ENCODE data around the gene INSIG1.

Gene INSIG1

DNA sequence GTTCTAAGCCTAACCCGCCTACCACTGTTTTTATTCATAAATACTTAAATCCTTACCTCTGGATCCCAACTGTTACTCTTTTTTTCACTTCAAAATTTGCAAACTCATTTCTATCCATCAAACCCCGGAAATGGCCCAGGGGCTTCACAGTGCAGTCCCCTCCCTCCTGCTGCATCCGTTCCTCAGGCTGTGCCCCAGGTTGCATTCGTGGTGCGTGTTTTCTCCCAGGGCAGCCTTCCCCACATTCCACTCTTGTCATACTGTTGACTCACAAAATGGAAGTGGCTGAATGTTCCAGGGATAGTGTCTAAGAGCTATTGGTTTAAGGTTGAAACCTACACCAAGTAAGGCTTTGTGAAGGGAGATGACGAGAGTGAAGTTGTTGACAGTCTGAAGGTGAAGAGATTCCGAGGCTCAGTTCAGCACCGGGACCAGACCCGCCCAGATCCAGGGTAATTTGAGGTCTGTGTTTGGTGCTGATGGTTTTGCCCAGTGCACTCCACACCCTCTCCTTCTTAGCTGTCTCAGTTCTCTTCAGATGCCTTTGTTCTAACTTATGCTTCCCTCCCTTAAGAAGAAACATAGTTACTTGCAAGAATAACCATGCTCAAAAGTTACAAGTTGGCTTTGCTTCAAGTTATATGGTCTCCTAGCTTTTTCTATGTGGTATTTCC lies 7.7 kb downstream of the INSIG1 start:
- no peak for DNase-seq

DNA sequence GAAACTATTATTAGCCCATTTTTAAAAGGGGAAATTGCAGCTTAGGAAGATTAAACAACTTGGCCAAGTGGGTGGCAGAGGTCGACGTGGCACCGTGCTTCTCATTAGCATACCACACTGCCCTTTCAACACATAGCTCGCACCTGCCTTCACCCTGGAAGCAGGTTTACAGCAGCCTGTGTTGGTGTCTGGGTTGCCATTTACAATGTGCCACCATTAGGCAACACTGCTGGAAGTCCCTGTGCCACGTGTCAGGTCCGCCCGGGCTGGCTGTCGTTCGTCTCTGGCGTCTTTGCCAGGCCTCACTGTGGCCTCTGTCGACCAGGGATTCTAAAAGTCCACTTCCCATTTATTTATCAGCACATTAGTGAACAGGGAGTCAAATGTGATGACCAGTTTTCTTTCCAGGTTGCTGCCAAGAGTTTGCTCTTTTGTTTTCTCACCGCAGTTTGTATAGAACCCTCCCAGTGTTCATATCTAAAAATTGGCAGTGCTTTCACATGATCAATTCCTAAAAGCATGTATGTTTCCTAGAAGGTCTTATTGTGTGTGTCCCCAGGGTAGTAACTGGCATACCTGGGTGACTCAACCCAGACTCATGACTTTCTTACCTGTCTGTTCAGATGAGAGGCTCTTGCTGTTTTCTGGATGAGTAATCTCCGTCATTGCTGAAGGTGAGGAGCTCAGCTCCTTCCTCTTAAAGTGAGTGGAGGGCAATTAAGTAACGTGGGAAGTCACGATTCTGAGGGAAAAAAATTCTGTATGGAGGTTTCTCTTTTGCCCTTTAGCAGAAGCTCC lies 9.2 kb downstream of the INSIG1 start:
- DNase-seq = no peak

DNA sequence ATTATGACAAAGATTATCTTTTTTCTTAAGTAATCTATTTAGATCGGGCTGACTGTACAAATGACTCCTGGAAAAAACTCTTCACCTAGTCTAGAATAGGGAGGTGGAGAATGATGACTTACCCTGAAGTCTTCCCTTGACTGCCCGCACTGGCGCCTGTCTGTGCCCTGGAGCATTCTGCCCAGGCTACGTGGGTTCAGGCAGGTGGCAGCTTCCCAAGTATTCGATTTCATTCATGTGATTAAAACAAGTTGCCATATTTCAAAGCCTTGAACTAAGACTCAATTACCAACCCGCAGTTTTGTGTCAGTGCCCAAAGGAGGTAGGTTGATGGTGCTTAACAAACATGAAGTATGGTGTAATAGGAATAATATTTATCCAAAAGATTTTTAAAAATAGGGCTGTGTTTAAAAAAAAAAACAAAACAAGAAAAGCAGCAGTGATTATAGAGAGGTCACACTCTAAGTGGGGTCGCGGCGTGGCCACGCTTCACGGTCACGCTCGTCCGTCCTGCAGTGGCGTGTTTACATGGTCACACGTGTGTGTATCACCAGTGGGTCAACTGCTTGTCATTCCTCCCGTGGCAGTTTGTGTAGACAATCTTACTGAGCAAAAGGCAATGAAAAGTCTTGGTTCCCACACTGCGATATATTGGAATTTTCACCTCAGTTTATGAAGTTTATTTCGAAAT lies 10.8 kb downstream of the INSIG1 start:
- DNase-seq = no peak

DNA sequence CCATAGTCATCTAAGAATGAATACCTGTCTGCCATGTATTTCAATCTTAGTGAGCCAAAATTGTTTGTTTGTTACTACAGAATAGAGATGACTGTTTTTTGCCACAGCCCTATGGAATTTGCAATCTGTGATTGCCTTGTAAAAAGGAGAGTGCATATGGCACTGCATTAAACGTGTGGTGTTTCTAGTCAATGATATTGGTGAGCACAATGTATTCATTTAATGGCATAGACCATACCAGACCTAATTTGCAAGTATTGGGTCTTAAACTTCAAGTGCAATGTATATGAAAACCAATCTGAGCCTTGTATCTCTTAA lies 11.3 kb downstream of the INSIG1 start:
- DNase-seq = no peak

DNA sequence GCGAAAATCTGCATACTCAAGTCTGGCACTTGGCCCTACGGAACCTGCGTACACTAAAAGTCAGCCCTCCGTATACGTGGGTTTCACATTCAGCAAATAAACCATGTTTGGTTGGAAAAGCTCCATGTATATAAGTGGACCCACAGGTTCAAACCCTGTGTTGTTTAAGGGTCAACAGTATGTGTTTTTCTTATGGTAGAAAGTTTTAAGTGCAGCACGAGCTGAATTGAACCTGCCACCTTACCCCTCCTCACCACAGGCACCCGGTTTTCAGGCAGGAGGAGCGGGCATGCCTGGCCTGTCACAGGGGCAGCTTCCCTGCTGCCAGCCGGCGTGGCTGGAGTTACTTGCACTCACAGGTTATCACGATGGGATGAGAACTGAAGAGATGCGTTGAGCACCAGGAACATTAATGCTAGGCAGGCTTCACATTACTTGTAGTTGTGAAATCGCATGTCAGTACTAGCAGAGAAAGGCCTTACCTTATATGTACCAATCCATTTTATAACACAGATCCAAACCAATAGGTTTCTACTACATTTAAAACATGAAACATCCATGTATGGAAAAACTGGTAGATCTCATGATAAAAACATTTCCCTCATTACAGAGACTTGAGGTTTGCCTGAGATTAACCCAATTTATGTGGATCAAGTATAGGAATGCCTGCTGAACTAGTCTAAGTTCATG lies 12.9 kb downstream of the INSIG1 start:
- DNase-seq = no peak

- DNase-seq = no peak
Observed at GRCh38 chr7:155311826-155312537, 14.3 kb downstream of the INSIG1 start.

GRCh38 chr7:155312633-155313032 lies 15.0 kb downstream of the INSIG1 start:
- DNase-seq = no peak

- no peak for DNase-seq
Observed at GRCh38 chr7:155313096-155313495, 15.4 kb downstream of the INSIG1 start.

DNA sequence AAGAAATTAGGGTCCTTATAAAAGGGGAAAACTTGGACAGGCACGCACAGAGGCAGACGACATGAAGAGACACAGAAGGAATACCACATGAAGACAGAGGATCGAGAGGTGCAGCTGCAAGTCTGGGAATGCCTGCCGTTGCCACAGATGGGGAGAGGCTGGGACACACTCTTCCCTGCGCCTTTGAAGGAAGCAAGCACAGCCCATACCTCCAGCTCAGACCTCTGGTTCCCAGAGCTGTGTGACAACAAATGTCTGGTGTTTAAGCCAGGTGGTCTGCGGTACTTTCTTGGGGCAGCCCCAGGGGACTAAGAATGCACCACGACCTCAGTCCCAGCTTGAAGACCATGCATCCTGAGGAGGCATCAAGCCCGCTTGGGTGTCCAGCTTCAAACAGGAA lies 18.3 kb downstream of the INSIG1 start:
- no peak for DNase-seq

- no peak for DNase-seq
Observed at GRCh38 chr7:155316427-155317113, 18.9 kb downstream of the INSIG1 start.

- no peak for DNase-seq
Observed at GRCh38 chr7:155317114-155317434, 19.4 kb downstream of the INSIG1 start.

GRCh38 chr7:155318245-155318644 lies 20.6 kb downstream of the INSIG1 start:
- no peak for DNase-seq

DNA sequence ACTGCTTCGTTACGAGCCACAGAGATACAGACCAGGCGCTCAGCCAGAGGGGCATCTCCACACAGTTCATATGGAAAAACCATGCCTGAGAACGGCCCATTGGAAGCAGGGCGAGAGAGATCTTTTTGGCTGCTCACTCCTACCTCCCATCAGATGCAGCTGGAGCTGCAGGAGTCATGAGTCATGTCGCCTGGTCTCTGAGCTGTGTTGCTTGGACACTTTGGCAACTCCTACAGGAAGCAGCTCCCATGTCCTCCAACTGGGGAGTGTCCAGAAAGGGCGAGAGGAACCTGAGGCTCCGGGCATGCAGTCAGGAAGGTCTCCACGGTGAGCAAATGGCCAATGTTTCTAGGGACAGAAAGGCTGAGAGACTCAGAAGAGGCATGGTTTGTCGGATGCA lies 24.9 kb downstream of the INSIG1 start:
- no peak for DNase-seq

DNA sequence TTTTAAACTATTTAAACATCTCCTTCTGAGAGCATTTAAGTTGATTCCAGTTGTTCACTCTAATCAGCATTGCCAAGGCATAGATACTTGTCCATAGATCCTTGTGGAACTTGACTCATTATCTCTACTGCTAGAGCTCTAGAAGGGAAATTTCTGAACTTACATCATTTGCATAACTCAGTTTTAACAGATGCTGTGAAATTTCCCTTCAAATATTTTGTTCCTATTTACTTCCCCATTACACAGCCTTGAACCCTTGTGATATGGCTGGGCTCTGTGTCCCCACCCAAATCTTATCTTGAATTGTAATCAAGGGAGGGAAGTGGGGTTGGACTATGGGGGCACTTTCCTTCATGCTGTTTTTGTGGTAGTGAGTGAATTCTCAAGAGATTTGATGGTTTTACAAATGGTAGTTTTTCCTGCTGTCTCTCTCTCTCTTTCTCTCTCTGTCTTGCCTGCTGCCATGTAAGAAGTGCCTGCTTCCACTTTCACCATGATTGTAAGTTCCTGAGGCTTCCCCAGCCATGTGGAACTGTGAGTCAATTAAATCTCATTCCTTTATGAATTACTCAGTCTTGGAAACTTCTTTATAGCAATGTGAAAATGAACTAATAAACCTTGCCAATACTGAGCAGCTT lies 25.4 kb downstream of the INSIG1 start:
- DNase-seq = no peak

- DNase-seq = peak; percentile 67
Observed at GRCh38 chr7:155324012-155324917, 26.6 kb downstream of the INSIG1 start.

DNA sequence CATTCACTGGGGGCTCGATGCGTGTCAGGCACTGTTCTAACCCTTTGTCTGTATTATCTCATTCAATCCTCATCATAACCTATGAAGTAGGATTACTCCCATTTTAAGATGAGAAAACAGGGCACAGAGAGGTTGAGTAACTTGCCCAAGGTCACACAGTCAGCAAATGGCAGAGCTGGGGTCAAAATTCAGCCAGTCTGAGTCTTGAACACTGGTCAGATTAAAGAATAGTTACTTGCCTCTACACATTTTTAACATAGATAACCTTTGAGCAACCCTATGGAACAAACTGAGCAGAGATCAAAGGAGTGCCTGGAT lies 27.2 kb downstream of the INSIG1 start:
- no peak for DNase-seq

- DNase-seq = no peak
Observed at GRCh38 chr7:155326385-155326784, 28.7 kb downstream of the INSIG1 start.

GRCh38 chr7:155327590-155328320 lies 30.1 kb downstream of the INSIG1 start:
- no peak for DNase-seq

GRCh38 chr7:155329225-155329624 lies 31.5 kb downstream of the INSIG1 start:
- DNase-seq = no peak

- DNase-seq = no peak
Observed at GRCh38 chr7:155331396-155331795, 33.7 kb downstream of the INSIG1 start.

Data from hematopoietic multipotent progenitor cell treated with erythropoietin and hydrocortisone succinate and interleukin-3 and kit ligand, for 4 days (in vitro differentiated cells).